ENCODE results near the gene MRPL22. TPM values are rescaled to one million over a fixed set of nuclear protein-coding genes. Genes with fewer than 3 reads are reported as not detected.
"Not testable (repeated sequence)": the region's sequence is repeated elsewhere in the genome, so short reads cannot be mapped to it uniquely, and the experiment has no call there.

MRPL22 gene
- total RNA-seq, 1 experiment from 2014 or later, result 68.3 TPM

GRCh38 chr5:154976082-154976481, 35.2 kb downstream of the MRPL22 start:
- not testable (repeated sequence) for ATAC-seq

GRCh38 chr5:154977409-154977808, 36.5 kb downstream of the MRPL22 start:
- Histone ChIP-seq H3K9me3 (ENCODE audit: control insufficient read depth in 1 of 2, insufficient read depth in 1 of 2, low read depth in 1 of 2, low read length in 2 of 2) (no peaks in the 10 kb centered on the region), H3K36me3 (ENCODE audit: control insufficient read depth in 1 of 2, insufficient read depth in 2 of 2, low read length in 2 of 2) (no peaks in the 10 kb centered on the region), H3K4me1 (ENCODE audit: control insufficient read depth in 1 of 2, insufficient read depth in 2 of 2, low read length in 2 of 2) (no peaks in the 10 kb centered on the region), H2AFZ (ENCODE audit: low read depth, low read length, poor library complexity, severe bottlenecking) (no peak overlapping the region), H3K27ac (ENCODE audit: low read depth, low read length) (no peak overlapping the region), H3K4me3 (replicated peaks in 1 of 2; ENCODE audit: low read depth in 1 of 2, low read length in 2 of 2) (no peak overlapping the region), H3K79me2 (ENCODE audit: insufficient read depth, low read length) (no peaks in the 10 kb centered on the region), H3K4me2 (ENCODE audit: low read length) (no peak overlapping the region), H3K27me3 (ENCODE audit: insufficient read depth, low read length) (no peaks in the 10 kb centered on the region), H3K9ac (ENCODE audit: low read length) (no peak overlapping the region), H3K9me2 (ENCODE audit: insufficient read depth) (no peaks in the 10 kb centered on the region), H4K20me1 (ENCODE audit: insufficient read depth) (no peaks in the 10 kb centered on the region)
- POLR2A ChIA-PET, result no interaction called here
- CTCF ChIA-PET, result no interaction called here
- DNase-seq (ENCODE audit: low read depth, low spot score) (no peak), ATAC-seq (no peak)
- intact Hi-C loops (cut with micrococcal nuclease), result loop anchor here (10.0 kb wide), 1 partner anchor 1847 kb away; no protein-coding TSS in a partner anchor
- TF ChIP-seq SRF (IDR thresholded peaks at IDR 0.05; ENCODE audit: low read depth) (no peak), TCF7L2 (IDR thresholded peaks at IDR 0.05; ENCODE audit: borderline replicate concordance, extremely low read depth, insufficient read depth, insufficient read length) (no peak), POLR2AphosphoS5 (IDR thresholded peaks at IDR 0.05; ENCODE audit: low read depth, low read length) (no peak), JUND (IDR thresholded peaks at IDR 0.05) (no peak), ZNF274 (IDR thresholded peaks at IDR 0.05; ENCODE audit: low read depth, low read length) (no peak), EGR1 (IDR thresholded peaks at IDR 0.05; ENCODE audit: low read depth) (no peak)
- RAD21 ChIA-PET (ENCODE audit: low non-redundant PET in 1 of 2, low total read pairs in 2 of 2, uncharacterized antibody in 2 of 2, unreplicated experiment in 2 of 2), result no interaction called here
- BruUV-seq (replicated peaks), result no TSS peak

More at GRCh38 chr5:154976082-154976481, 35.2 kb downstream of the MRPL22 start:
- H3K9me3 ChIP-seq (ENCODE audit: control insufficient read depth in 1 of 2, insufficient read depth in 1 of 2, low read depth in 1 of 2, low read length in 2 of 2); H3K4me1 ChIP-seq (ENCODE audit: control insufficient read depth in 1 of 2, insufficient read depth in 2 of 2, low read length in 2 of 2); H3K27ac ChIP-seq (ENCODE audit: low read depth, low read length); POLR2A ChIA-PET; BruUV-seq (replicated peaks); H3K27me3 ChIP-seq (ENCODE audit: insufficient read depth, low read length); H3K9me2 ChIP-seq (ENCODE audit: insufficient read depth); H2AFZ ChIP-seq (ENCODE audit: low read depth, low read length, poor library complexity, severe bottlenecking); CTCF ChIA-PET; H3K36me3 ChIP-seq (ENCODE audit: control insufficient read depth in 1 of 2, insufficient read depth in 2 of 2, low read length in 2 of 2); H4K20me1 ChIP-seq (ENCODE audit: insufficient read depth); H3K4me3 ChIP-seq (replicated peaks in 1 of 2; ENCODE audit: low read depth in 1 of 2, low read length in 2 of 2); RAD21 ChIA-PET (ENCODE audit: low non-redundant PET in 1 of 2, low total read pairs in 2 of 2, uncharacterized antibody in 2 of 2, unreplicated experiment in 2 of 2); H3K9ac ChIP-seq (ENCODE audit: low read length); H3K79me2 ChIP-seq (ENCODE audit: insufficient read depth, low read length); H3K4me2 ChIP-seq (ENCODE audit: low read length); DNase-seq (ENCODE audit: low read depth, low spot score): not testable (repeated sequence)
- intact Hi-C loops (cut with micrococcal nuclease), result loop anchor here (10.0 kb wide), 1 partner anchor 1849 kb away; no protein-coding TSS in a partner anchor

- intact Hi-C loops (cut with micrococcal nuclease), result loop anchor here (10.0 kb wide), 1 partner anchor 1847 kb away; no protein-coding TSS in a partner anchor
- POLR2A ChIA-PET; H3K9me2 ChIP-seq (ENCODE audit: insufficient read depth); H3K4me1 ChIP-seq (ENCODE audit: control insufficient read depth in 1 of 2, insufficient read depth in 2 of 2, low read length in 2 of 2); BruUV-seq (replicated peaks); CTCF ChIA-PET; H3K36me3 ChIP-seq (ENCODE audit: control insufficient read depth in 1 of 2, insufficient read depth in 2 of 2, low read length in 2 of 2); H2AFZ ChIP-seq (ENCODE audit: low read depth, low read length, poor library complexity, severe bottlenecking); H3K9ac ChIP-seq (ENCODE audit: low read length); H3K9me3 ChIP-seq (ENCODE audit: control insufficient read depth in 1 of 2, insufficient read depth in 1 of 2, low read depth in 1 of 2, low read length in 2 of 2); H3K79me2 ChIP-seq (ENCODE audit: insufficient read depth, low read length); ATAC-seq; DNase-seq (ENCODE audit: low read depth, low spot score); H3K27me3 ChIP-seq (ENCODE audit: insufficient read depth, low read length); H3K27ac ChIP-seq (ENCODE audit: low read depth, low read length); H4K20me1 ChIP-seq (ENCODE audit: insufficient read depth); H3K4me3 ChIP-seq (replicated peaks in 1 of 2; ENCODE audit: low read depth in 1 of 2, low read length in 2 of 2); RAD21 ChIA-PET (ENCODE audit: low non-redundant PET in 1 of 2, low total read pairs in 2 of 2, uncharacterized antibody in 2 of 2, unreplicated experiment in 2 of 2); H3K4me2 ChIP-seq (ENCODE audit: low read length): not testable (repeated sequence)
These were observed 37.4 kb downstream of the MRPL22 start for GRCh38 chr5:154978294-154978693.
